HL-60 (cell line): ENCODE measurements around the gene ABCD1.

Experiments
- DNase-seq, 2 experiments: peaks; one replicate each; pipeline ENCODE4 v3.0.0-alpha.2; 2010 to 2020; ENCODE audit warnings: low read depth in 1 of 2, low spot score in 1 of 2
- H3K27ac ChIP-seq: fragments of 250-450 bp; sonication (Bioruptor Pico); replicated peaks from 2 replicates; pipeline ENCODE4 v1.5.1; 2020; ENCODE audit warnings: mild to moderate bottlenecking, moderate library complexity
- H3K27me3 ChIP-seq: fragments of 250-450 bp; sonication (Bioruptor Pico); 2 replicates; pipeline ENCODE4 v1.5.1; 2021; ENCODE audit warnings: mild to moderate bottlenecking, moderate library complexity; ENCODE audit not compliant: insufficient read depth, poor library complexity, severe bottlenecking
- H3K4me3 ChIP-seq: replicated peaks from 2 replicates; pipeline ENCODE4 v1.5.1; 2011; ENCODE audit warnings: mild to moderate bottlenecking, control low read depth, low read length; ENCODE audit not compliant: insufficient read depth
- CTCF ChIP-seq: IDR thresholded peaks from one replicate; pipeline ENCODE4 v1.5.1; 2011; ENCODE audit warnings: low read length, control low read depth, inconsistent platforms; ENCODE audit not compliant: insufficient read depth
- GABPA ChIP-seq: IDR thresholded peaks from 2 replicates; pipeline ENCODE4 v1.6.1; 2012; ENCODE audit warnings: low read depth
- POLR2AphosphoS5 ChIP-seq: IDR thresholded peaks from 2 replicates; pipeline ENCODE4 v1.6.1; 2012; ENCODE audit warnings: low read depth
- SPI1 ChIP-seq: IDR thresholded peaks from 2 replicates; pipeline ENCODE4 v1.6.1; 2012; ENCODE audit warnings: low read depth, mild to moderate bottlenecking, borderline replicate concordance
- TF ChIP-seq, protein P1 (sequence below): IDR thresholded peaks from 2 replicates; pipeline ENCODE4 v1.6.1; 2012; ENCODE audit warnings: low read depth; ENCODE audit not compliant: insufficient replicate concordance

The ABCD1 gene

GRCh38 chrX:153771415-153772315 lies 47.0 kb downstream of the ABCD1 start:
- H3K4me3 ChIP-seq: no peak overlapping the region
- no peaks in the 10 kb centered on the region for H3K27me3 ChIP-seq
- TF ChIP-seq GABPA: no peak
- no peak overlapping the region for H3K27ac ChIP-seq
- DNase-seq: no peak

DNA sequence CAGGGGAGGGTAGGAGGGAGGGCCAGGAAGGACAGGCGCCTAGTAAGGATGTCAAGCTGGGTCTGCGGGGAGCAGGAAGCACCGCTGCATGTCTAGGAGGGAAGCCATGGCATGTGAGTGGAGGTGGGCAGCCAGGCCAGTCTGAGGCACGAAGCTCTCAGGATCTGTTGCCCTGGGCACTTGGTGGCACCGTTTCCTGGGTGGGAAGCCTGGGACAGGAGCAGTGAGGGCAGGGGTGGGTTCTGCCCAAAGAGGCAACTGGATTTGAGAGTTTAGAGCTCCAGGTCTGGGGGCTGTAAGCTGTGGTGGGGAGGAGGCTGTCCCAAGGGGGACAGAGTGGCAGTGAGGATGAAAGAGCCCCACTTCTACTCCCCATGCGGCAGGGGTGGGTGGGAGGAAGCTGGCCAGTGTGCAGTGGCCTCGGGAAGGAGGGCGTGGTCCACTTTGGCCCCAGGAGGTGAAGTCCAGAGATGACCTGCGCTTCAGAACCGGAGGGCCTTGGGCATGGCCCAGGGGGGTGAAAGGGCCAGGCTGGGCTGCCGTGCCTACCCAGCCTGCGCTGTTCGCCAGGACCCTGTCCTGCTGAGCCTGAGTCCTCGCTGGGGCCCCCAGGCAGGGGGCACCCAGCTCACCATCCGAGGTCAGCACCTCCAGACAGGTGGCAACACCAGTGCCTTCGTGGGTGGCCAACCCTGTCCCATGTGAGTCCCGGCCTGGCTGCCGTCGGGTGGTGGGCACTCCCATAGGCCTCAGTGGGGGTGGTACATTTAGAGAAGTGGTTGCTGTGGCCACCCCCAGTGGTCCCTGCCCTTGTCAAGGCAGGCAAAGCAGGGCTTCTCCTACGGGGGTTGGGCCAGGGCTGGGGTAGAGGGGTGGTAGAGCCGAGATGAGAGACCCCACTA lies 47.9 kb downstream of the ABCD1 start:
- TF ChIP-seq GABPA (no peak), CTCF (no peak), SPI1 (no peak), POLR2AphosphoS5 (no peak)
- TF ChIP-seq, protein P1, sequence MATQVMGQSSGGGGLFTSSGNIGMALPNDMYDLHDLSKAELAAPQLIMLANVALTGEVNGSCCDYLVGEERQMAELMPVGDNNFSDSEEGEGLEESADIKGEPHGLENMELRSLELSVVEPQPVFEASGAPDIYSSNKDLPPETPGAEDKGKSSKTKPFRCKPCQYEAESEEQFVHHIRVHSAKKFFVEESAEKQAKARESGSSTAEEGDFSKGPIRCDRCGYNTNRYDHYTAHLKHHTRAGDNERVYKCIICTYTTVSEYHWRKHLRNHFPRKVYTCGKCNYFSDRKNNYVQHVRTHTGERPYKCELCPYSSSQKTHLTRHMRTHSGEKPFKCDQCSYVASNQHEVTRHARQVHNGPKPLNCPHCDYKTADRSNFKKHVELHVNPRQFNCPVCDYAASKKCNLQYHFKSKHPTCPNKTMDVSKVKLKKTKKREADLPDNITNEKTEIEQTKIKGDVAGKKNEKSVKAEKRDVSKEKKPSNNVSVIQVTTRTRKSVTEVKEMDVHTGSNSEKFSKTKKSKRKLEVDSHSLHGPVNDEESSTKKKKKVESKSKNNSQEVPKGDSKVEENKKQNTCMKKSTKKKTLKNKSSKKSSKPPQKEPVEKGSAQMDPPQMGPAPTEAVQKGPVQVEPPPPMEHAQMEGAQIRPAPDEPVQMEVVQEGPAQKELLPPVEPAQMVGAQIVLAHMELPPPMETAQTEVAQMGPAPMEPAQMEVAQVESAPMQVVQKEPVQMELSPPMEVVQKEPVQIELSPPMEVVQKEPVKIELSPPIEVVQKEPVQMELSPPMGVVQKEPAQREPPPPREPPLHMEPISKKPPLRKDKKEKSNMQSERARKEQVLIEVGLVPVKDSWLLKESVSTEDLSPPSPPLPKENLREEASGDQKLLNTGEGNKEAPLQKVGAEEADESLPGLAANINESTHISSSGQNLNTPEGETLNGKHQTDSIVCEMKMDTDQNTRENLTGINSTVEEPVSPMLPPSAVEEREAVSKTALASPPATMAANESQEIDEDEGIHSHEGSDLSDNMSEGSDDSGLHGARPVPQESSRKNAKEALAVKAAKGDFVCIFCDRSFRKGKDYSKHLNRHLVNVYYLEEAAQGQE: no peak
- H3K4me3 ChIP-seq: no peak overlapping the region
- H3K27ac ChIP-seq: no peak overlapping the region
- no peak for DNase-seq
- no peaks in the 10 kb centered on the region for H3K27me3 ChIP-seq

DNA sequence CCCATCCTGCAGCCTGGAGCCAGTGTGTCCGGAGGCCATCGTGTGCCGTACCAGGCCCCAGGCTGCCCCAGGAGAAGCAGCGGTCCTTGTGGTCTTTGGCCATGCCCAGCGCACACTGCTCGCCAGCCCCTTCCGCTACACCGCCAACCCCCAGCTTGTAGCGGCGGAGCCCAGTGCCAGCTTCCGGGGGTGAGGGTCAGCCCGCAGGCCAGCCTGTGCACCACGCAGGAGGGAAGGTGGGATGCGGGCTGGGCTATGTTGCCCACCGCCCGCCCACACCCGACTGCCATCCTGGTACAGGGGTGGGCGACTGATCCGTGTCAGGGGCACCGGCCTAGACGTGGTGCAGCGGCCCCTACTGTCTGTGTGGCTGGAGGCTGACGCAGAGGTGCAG lies 48.6 kb downstream of the ABCD1 start:
- TF ChIP-seq SPI1: no peak
- TF ChIP-seq, protein P1: no peak
- H3K27ac ChIP-seq: no peak overlapping the region
- no peak for DNase-seq
- H3K4me3 ChIP-seq: no peak overlapping the region
- no peaks in the 10 kb centered on the region for H3K27me3 ChIP-seq

DNA sequence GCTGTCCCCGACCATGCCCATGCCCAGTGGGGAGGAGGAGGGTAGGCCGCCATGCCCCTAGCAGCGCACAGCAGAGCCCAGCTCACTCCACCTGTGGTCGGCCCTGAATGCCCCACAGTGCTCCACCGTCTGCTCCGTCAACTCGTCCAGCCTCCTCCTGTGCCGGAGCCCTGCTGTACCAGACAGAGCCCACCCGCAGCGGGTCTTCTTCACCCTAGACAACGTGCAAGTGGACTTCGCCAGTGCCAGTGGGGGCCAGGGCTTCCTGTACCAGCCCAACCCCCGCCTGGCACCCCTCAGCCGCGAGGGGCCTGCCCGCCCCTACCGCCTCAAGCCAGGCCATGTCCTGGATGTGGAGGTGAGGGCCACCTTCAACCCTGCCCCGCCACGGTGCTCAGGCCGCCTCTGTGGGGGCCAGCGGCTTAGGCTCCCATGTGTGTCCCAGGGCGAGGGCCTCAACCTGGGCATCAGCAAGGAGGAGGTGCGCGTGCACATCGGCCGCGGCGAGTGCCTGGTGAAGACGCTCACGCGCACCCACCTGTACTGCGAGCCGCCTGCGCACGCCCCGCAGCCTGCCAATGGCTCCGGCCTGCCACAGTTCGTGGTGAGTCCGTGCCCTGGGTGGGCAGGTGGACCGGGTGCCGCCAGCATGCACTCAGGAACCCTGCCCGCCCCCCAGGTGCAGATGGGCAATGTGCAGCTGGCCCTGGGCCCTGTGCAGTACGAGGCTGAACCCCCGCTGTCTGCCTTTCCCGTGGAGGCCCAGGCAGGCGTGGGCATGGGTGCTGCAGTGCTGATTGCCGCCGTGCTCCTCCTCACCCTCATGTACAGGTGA lies 49.3 kb downstream of the ABCD1 start:
- DNase-seq: no peak
- TF ChIP-seq GABPA (no peak), CTCF (no peak), SPI1 (no peak), POLR2AphosphoS5 (no peak)
- TF ChIP-seq, protein P1: no peak
- H3K4me3 ChIP-seq: no peak overlapping the region
- no peaks in the 10 kb centered on the region for H3K27me3 ChIP-seq
- no peak overlapping the region for H3K27ac ChIP-seq
